HepG2 (cell line): ENCODE data around the gene TBXA2R. TPM values are rescaled to one million over a fixed set of nuclear protein-coding genes. Genes with fewer than 3 reads are reported as not detected.

Source experiments
- GMEB1 ChIP-seq: sonication (generic); formaldehyde crosslinking; IDR thresholded peaks from 2 replicates; pipeline ENCODE4 v1.5.1; 2020; ENCODE audit warnings: missing genetic modification reagents, mild to moderate bottlenecking, borderline replicate concordance
- HDAC2 ChIP-seq: sonication (generic); formaldehyde crosslinking; IDR thresholded peaks from 2 replicates; pipeline ENCODE4 v1.4.0; 2020; ENCODE audit warnings: missing genetic modification reagents
- HES4 ChIP-seq: sonication (generic); formaldehyde crosslinking; IDR thresholded peaks from 2 replicates; pipeline ENCODE4 v1.9.0; 2021; ENCODE audit warnings: mild to moderate bottlenecking, missing genetic modification reagents, borderline replicate concordance
- HHEX ChIP-seq: IDR thresholded peaks from 2 replicates; pipeline ENCODE4 v1.6.1; 2016; ENCODE audit warnings: control low read depth
- MAZ ChIP-seq, 2 experiments: sonication (generic) in 1 of 2; formaldehyde crosslinking in 1 of 2; IDR thresholded peaks; 2 replicates each; pipeline versions ENCODE4 v1.5.0 to v1.6.1; 2012 to 2020; ENCODE audit warnings: low read depth in 2 of 2, mild to moderate bottlenecking in 2 of 2, borderline replicate concordance in 1 of 2, improper control_type of control experiment in 1 of 2, low read length in 1 of 2, missing genetic modification reagents in 1 of 2, moderate library complexity in 1 of 2
- PRDM4 ChIP-seq: sonication (generic); formaldehyde crosslinking; IDR thresholded peaks from 2 replicates; pipeline ENCODE4 v1.9.0; 2021; ENCODE audit warnings: missing genetic modification reagents, borderline replicate concordance
- RARA ChIP-seq: IDR thresholded peaks from 2 replicates; pipeline ENCODE4 v1.6.1; 2016; ENCODE audit warnings: missing genetic modification reagents, missing compliant biosample characterization
- SATB2 ChIP-seq: sonication (generic); formaldehyde crosslinking; IDR thresholded peaks from 2 replicates; pipeline ENCODE4 v1.5.0; 2020; ENCODE audit warnings: missing genetic modification reagents
- TCF7L2 ChIP-seq: IDR thresholded peaks from 2 replicates; pipeline ENCODE4 v1.6.1; 2011; ENCODE audit warnings: mild to moderate bottlenecking, low read depth, low read length, moderate library complexity
- ZBTB39 ChIP-seq: sonication (generic); formaldehyde crosslinking; IDR thresholded peaks from 2 replicates; pipeline ENCODE4 v1.5.0; 2020; ENCODE audit warnings: missing genetic modification reagents
- ZBTB43 ChIP-seq: sonication (generic); formaldehyde crosslinking; conservative IDR thresholded peaks from 2 replicates; pipeline ENCODE4 v1.4.0; 2020; ENCODE audit warnings: missing genetic modification reagents
- ZBTB7B ChIP-seq: sonication (generic); formaldehyde crosslinking; IDR thresholded peaks from 2 replicates; pipeline ENCODE4 v1.4.0; 2020; ENCODE audit warnings: missing genetic modification reagents
- ZFP41 ChIP-seq: sonication (generic); formaldehyde crosslinking; IDR thresholded peaks from 2 replicates; pipeline ENCODE4 v1.4.0; 2020; ENCODE audit warnings: mild to moderate bottlenecking, missing genetic modification reagents, borderline replicate concordance
- ZNF143 ChIP-seq: sonication (generic); formaldehyde crosslinking; IDR thresholded peaks from 2 replicates; pipeline ENCODE4 v1.4.0; 2020; ENCODE audit warnings: missing genetic modification reagents
- ZNF337 ChIP-seq: sonication (generic); formaldehyde crosslinking; IDR thresholded peaks from 2 replicates; pipeline ENCODE4 v1.5.1; 2020; ENCODE audit warnings: missing genetic modification reagents, low read depth, mild to moderate bottlenecking, borderline replicate concordance
- ZNF496 ChIP-seq: sonication (generic); formaldehyde crosslinking; IDR thresholded peaks from 2 replicates; pipeline ENCODE4 v1.8.1; 2023; ENCODE audit warnings: mild to moderate bottlenecking, moderate library complexity, missing genetic modification reagents; ENCODE audit not compliant: insufficient replicate concordance
- ZNF577 ChIP-seq: sonication (generic); formaldehyde crosslinking; IDR thresholded peaks from 2 replicates; pipeline ENCODE4 v1.4.0; 2020; ENCODE audit warnings: mild to moderate bottlenecking, low read depth, missing genetic modification reagents, borderline replicate concordance
- ZNF614 ChIP-seq: IDR thresholded peaks from 2 replicates; pipeline ENCODE4 v1.6.1; 2018; ENCODE audit warnings: missing biosample characterization, missing genetic modification reagents, inconsistent platforms, borderline replicate concordance
- ZNF781 ChIP-seq: sonication (generic); formaldehyde crosslinking; IDR thresholded peaks from 2 replicates; pipeline ENCODE4 v1.5.1; 2020; ENCODE audit warnings: borderline replicate concordance, mild to moderate bottlenecking, missing genetic modification reagents; ENCODE audit errors: not compliant biosample characterization
- ZSCAN12 ChIP-seq: sonication (generic); formaldehyde crosslinking; IDR thresholded peaks from 2 replicates; pipeline ENCODE4 v1.9.0; 2021; ENCODE audit warnings: mild to moderate bottlenecking, missing genetic modification reagents
- polyA plus RNA-seq, 8 experiments: library from polyadenylated mRNA; depleted of rRNA in 3 of 8; stranded (reverse) in 7 of 8; unstranded in 1 of 8; fragments of >200 nt; fragmentation: Illumina TruSeq in 4 of 8; extraction: Trizol in 4 of 8; gene quantifications; 2 replicates each; pipeline versions ENCODE4 v1.2.1 to v1.2.3, GENCODE V29; 2011 to 2016; ENCODE audit warnings: low read depth in 4 of 8, missing spikeins in 1 of 8, mixed read lengths in 1 of 8; ENCODE audit not compliant: insufficient read depth in 1 of 8
- total RNA-seq, 5 experiments: library from RNA; depleted of rRNA; stranded (reverse); fragments of >200 nt; fragmentation: Illumina TruSeq; extraction: Trizol; gene quantifications; 2 replicates each; pipeline ENCODE4 v1.2.3, GENCODE V29; 2016; ENCODE audit warnings: low read depth in 1 of 5

The TBXA2R gene
- total and polyA plus RNA-seq, 2 of the 13 experiments (the other 11 are each of a cell fraction or from before 2014, with no cell fraction given): 0.09 TPM; not detected in 1

GRCh38 chr19:3557461-3558248 is 49.0 kb downstream of the TBXA2R start, which contains the start of gene MFSD12 (continued):
- TF ChIP-seq ZNF614 (CRISPR knock-in tag): no peak
- TF ChIP-seq RARA (CRISPR knock-in tag): peak; percentile 22; the same call in 1 of the 2 replicates
- 0 out of 2 replicates have a peak, but pooled peaks have one; percentile 60 for TF ChIP-seq ZFP41
- TF ChIP-seq ZBTB7B: peak; percentile 95
- TF ChIP-seq MAZ (IDR thresholded peaks at IDR 0.05; ENCODE audit: borderline replicate concordance, low read depth, low read length): peak; percentile 85
- TF ChIP-seq MAZ (CRISPR knock-in tag; IDR thresholded peaks at IDR 0.05; ENCODE audit: low read depth): peak; percentile 65; the same call in 1 of the 2 replicates
- no peak for TF ChIP-seq HHEX (CRISPR knock-in tag)
- TF ChIP-seq ZSCAN12 (CRISPR knock-in tag): 0 out of 2 replicates have a peak, but pooled peaks have one; percentile 43
- TF ChIP-seq ZNF781: no peak
- no peak for TF ChIP-seq ZBTB43 (CRISPR knock-in tag)
- TF ChIP-seq PRDM4 (CRISPR knock-in tag): no peak
- no peak for TF ChIP-seq ZNF143 (CRISPR knock-in tag)
- TF ChIP-seq ZNF337 (CRISPR knock-in tag): no peak
- TF ChIP-seq ZNF577: no peak
- TF ChIP-seq GMEB1: peak; percentile 85
- no peak for TF ChIP-seq HDAC2 (CRISPR knock-in tag)
- TF ChIP-seq TCF7L2: no peak
- TF ChIP-seq ZBTB39 (CRISPR knock-in tag): peak; percentile 8; the same call in 1 of the 2 replicates
- TF ChIP-seq ZNF496 (CRISPR knock-in tag): no peak
- TF ChIP-seq SATB2 (CRISPR knock-in tag): no peak
- peak; percentile 51; the same call in 1 of the 2 replicates for TF ChIP-seq HES4 (CRISPR knock-in tag)
